GM21825 (cell line): ENCODE measurements around the gene SCAF1.

Experiments
- ATAC-seq: cut with Tn5 transposase; IDR thresholded peaks from one replicate; pipeline ENCODE4 v1.9.1; 2021; ENCODE audit warnings: mild to moderate bottlenecking, moderate library complexity; ENCODE audit not compliant: unreplicated experiment

The SCAF1 gene

DNA sequence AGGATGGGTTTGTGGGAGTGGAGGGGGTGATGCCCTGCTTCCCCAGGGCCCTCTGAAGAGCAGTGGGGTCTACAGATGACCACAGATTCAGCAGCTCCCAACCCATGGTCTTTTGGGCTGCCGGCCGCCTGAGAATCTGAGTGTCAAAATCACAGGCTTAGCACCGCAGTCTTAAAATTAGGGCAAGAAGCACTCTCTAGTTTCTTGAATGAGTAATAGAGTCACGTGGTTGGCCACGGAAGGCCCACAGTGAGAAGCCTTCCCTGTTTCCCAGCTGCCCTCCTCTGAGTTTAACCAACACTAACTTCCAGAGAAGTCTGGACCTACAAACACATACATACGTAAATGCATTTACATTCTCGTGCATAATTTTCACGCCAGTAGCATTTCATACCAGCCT is 40.3 kb downstream of the SCAF1 start:
- no peak for ATAC-seq

DNA sequence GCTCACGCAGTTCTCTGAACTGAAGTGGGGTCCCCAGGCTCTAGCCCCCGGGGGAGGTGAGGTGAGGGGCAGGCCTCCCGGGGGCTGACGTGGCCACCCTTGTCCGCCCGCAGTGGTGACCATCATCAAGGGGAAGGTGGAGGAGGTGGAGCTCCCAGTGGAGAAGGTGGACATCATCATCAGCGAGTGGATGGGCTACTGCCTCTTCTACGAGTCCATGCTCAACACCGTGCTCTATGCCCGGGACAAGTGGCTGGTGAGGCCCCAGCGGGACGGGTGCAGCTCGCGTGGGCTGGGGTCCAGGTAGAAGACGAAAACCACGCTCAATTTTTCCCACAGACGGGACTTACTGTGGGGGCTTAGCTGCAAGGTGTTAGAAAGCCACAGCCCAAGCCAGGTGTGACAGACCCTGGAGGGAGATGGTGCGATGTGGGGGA is 41.8 kb downstream of the SCAF1 start:
- ATAC-seq = no peak

DNA sequence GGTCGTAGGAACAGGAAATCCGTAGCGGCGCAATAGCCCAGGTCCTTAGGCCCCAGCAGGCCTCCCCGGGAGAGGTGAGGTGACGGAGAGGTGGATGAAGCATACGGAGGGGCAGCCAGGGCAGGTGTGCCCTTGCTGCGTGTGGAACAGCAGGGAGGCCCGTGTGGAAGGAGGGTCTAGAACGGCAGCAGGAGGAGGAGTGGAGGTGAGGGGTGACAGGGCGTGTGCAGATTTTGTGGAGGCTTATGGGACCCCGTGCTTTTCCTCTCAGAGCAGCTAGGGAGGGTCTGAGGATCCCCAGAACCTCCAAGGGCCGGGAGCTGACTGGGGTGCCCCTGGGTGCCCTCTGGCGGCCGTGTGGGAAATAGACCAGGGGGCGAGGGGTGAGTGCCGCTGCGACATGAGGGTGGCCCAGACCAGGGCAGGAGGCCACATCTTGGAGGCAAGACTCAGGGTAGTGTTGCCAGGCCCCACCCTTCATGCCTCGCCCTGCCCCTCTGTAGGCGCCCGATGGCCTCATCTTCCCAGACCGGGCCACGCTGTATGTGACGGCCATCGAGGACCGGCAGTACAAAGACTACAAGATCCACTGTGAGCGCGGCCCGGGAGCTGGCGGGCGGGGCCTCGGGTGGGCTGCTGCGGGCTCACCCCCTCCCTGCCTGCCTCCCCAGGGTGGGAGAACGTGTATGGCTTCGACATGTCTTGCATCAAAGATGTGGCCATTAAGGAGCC is 42.4 kb downstream of the SCAF1 start:
- ATAC-seq = no peak

DNA sequence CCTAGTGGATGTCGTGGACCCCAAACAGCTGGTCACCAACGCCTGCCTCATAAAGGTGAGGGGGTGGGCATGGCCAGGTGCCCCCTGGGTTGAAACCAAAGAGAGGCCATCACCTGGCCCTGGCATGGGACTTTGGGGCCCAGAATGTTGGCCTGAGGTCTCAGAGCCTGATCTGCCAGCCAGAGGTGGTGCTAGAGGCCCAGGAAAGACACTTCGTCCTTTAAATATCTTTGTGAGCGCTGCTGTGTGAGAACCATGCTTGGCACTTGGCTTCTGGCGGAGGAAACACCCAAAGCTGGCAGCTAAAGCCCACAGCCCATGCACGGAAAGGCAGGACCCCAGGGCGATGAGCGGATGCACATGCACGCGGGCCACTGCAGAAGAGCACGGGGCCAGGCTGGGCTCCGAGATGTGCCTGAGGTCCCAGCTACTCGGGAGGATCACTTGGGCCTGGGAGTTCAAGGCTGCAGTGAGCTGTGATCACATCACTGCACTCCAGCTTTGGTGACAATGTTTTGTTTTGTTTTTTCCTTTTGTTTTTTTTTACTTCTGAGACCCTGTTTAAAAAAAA is 43.1 kb downstream of the SCAF1 start:
- ATAC-seq = no peak

DNA sequence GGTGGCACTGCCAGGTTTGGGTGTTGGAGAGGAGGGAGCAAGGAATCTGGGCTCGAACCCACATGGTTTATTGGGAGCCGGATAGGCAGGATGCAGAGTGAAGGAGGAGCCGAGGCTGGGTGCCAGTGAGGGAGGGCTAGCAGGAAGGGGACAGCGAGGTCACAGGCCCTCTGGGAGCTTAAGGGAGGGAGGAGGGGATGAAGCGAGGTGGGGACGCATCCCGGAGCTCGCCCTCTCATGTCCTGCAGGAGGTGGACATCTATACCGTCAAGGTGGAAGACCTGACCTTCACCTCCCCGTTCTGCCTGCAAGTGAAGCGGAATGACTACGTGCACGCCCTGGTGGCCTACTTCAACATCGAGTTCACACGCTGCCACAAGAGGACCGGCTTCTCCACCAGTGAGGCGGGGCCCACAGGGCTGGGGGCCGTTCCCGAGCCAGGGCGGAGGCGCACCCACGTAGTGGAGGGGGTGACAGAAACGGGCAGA is 43.9 kb downstream of the SCAF1 start:
- ATAC-seq = no peak

DNA sequence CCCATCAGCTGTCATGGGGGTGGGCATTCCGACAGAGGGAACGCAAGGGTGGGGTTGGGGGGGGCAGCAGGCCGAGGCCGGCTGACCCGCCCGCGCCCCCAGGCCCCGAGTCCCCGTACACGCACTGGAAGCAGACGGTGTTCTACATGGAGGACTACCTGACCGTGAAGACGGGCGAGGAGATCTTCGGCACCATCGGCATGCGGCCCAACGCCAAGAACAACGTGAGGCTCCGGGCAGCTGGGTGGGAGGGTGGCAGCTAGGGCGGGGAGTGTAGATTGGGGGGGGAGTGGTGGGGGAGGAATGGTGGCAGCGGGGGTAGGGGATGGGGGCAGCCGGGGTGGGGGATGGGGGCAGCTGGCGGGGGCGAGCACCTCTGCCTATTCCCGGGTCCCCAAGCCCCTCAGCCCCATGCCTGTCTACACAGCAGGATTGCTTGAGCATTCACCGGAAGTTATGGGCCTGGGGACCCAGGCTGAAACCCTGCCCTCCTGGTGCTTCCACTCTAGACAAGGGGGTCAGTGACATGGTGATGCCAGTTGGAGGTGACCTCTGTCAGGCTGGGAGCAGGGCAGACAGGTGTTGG is 44.6 kb downstream of the SCAF1 start:
- no peak for ATAC-seq

DNA sequence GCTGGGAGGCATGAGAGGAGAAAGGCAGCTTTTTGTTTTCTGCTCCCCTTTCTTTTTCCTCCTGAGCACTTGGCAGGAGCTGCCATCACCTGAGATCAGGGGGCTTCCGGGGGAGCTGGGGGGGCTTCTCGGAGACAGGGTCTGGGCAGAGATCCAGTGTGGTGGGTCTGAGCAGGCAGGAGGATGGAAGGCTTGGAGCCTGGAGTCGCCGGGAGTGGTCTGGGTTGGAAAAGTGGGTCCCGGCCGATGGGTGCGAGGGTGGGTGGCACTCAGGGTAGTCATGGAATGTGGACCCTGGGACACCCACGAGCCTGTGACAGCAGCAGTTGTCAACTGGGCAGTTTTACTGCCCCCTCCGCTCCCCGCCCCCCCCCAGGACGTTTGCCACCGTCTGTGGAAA is 45.1 kb downstream of the SCAF1 start:
- no peak for ATAC-seq

DNA sequence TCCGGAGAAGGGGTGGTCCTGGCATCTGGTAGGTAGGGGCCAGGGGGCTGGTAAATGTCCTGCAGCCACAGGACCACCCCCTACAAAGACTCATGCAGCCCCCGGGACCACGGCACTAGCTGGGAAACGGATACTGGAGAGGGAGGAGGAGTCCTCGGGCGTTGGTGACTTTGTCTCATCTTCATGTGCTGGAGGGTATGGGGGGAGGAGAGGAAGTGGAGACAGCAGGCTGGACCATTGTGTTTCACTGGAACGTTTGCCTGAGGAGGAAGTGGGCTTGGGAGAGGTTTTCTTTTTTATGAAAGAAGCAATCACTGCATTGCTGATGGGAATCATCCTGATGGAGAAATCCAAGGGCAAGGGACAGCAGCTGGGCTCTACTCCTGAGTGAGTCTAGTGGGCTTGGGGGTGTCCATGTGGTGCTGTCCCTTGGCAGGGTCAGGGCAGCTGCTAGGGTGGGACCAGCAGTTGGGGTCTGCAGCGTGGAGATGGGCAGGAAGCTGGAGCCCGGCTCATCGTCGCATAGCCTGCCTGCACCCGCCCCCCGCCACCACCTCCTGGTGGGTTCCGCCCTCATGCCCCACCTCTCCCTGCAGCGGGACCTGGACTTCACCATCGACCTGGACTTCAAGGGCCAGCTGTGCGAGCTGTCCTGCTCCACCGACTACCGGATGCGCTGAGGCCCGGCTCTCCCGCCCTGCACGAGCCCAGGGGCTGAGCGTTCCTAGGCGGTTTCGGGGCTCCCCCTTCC is 45.7 kb downstream of the SCAF1 start:
- no peak for ATAC-seq

DNA sequence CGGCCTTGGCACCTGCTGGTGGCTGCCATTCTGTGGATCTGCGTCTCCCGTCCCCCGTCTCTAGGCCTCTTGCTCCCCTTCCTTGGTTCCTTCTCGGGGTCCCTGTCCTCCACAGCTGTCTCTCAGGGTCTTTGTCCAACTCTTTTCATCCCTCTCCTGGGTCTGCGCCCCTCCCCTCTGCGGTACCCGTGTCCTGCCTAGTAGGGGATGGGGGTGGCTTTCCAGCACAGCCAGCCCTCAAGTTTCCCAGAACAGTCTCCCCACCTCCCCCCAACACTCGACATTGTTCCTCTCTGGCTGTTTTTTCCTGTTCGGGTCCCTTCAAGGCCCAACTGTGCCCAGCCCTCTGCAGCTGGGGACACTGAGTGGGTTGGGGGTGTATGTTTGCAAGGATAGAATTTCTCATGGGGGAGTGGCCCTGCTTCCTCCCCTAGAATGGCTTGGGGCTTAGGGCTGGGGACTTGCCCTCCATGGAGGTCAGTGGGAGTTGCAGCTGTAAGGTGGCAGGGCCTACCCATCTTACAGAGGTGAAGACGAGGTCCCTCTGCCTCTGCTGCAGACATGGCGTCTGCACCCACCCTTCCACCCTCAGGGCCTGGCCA is 46.6 kb downstream of the SCAF1 start:
- ATAC-seq = no peak

DNA sequence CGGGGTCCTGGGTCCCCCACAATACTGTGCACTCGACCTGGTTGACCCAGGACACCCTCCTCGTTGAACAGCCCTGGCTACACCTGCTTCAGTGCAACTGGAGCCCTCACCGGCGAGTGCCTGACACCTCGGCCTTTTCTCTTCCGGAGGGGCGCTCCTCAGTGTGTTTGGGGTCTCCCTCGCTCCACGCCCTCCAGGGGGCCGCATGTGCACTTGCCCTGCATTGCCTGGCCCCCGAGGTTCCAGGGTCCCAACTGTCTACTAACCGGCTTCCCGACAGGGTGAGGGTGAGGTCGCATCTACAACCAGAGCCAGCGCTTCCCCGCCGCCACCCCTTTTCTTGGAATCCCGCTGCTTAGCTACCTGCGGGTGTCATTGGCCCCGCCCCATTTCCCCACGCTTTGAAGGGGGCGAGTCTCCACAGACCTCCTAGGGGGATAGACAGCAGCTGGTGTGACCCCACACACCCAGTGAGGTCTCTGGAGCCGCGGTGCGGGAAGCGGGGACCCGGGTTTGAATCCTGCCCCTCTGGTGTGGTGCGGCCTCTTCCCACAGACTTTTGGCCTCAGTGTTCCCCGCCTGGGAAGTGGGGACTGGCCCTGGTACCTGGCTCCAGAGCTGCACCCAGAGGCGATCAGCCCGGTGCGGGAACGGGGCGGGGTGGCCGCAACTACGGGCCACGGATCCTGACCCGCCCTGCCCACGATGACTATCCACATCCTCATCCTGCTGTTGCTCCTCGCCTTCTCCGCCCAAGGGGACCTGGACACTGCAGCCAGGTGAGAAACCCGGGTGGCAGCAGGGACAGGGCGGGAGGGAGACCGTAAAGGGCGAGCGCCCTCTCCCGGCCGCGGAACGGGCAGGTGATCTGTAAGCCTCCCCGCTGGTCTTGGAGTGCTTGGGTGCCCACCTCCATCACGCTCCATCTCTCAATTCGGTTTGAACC is 47.4 kb downstream of the SCAF1 start, which contains the start of gene ADM5:
Gene ADM5 (plus strand): TSS at position 462 of the 946 bp plus-strand sequence. CDS start 244 bp downstream, at position 706.
- ATAC-seq = no peak

DNA sequence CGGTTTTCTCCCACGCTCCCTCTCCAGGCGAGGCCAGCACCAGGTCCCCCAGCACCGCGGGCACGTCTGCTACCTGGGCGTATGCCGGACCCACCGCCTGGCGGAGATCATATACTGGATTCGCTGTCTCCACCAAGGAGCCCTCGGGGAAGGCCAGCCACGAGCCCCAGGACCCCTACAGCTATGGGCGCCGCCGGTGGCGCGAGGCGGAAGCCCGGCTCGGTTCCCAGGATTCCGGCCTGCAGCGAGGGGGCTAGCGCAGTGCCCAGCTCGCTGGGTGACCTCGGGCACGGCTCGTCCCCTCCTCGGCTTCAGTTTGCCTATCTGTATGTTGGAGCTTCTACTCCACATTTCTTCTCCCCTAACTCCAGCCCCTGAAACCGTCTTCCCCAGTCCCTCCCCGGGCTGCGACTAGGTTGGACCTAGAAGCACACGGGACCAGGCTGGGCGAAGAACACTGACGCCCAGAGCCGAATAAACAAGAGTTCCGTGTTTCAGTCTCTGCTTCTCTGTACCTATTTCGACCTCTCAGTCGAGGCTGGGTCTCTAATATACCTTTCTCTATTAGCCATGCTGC is 48.2 kb downstream of the SCAF1 start:
- no peak for ATAC-seq

DNA sequence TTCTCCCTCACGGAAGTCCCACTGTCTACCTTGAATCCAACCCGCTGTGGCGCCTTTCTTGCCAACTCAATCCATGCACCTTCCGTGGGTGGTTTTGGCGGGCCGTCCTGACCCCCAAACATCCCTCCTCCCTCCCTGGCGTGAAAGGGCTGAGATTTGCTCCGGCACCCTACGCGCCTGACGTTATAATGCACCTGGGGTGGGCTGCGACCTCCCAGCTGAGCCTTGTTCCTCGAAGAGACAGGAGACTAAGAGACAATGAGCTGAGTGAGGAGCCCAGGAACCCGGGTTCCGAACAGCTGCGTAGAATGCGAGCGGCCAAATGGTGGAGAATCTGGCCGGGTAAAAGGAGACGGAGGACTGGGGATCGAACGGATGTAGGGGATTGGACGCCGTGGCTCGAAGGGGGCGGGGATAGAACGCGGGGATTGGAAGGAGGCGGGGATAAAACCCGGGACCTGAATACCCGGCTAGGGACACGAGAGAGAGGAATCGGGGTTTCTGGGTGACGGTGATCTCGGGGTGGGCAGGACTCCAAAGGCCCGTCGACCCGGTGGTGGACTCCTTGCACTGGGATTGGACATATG is 48.7 kb downstream of the SCAF1 start, which contains the start of gene CPT1C:
Gene CPT1C (plus strand): TSS at position 461 of the 587 bp plus-strand sequence. CDS start 1,137 bp downstream, outside the sequence.
- ATAC-seq = no peak

DNA sequence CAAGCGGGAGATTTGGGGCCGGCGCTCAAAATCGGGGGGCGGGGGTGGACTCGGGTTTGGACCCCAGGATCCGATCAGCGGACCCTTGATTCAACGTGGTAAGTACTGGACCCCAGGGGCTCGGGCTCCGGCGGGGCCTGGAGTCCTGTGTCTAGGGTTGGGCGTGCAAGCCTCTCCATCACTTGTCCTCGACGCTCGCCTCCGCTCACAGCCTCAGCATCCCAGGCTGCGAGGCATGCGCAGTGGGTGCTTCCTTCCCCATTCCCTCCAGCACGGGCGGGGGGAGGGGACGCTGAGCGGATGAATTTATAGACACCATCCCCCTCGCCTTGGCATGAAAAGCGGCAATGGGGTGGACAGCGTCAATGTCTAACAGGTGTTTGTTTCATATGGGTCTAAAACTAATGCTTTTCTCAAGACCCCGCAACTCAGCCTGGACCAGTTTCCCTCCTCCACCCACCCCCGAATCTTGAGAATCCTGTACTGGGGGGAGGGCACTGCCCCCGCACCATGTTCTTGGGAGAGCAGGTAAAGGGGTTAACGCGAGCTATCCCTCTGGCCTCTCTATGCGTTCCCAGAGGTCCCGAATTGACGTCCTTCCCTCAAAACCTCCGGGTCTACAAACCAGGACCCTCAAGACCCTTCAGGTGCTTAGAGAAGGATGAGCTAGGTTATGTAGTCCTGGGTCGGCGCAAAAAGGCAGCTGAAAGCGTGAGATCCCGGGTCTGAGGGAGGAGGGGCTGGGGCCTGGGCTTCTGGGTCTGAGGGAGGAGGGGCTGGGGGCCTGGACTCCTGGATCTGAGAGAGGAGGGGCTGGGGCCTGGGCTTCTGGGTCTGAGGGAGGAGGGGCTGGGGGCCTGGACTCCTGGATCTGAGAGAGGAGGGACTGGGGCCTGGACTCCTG is 49.5 kb downstream of the SCAF1 start:
- no peak for ATAC-seq

DNA sequence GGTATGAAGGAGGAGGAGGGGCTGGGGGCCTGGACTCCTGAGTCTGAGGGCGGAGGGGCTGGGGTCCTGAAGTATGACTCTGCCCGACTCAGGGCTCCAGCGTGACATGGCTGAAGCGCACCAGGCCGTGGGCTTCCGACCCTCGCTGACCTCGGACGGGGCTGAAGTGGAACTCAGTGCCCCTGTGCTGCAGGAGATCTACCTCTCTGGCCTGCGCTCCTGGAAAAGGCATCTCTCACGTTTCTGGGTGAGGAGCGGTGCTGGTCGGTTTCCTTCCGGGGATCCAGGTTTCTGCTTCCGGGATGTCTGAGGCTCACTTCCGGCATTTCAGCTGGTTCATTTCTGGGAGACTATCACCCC is 50.1 kb downstream of the SCAF1 start:
- ATAC-seq = no peak

DNA sequence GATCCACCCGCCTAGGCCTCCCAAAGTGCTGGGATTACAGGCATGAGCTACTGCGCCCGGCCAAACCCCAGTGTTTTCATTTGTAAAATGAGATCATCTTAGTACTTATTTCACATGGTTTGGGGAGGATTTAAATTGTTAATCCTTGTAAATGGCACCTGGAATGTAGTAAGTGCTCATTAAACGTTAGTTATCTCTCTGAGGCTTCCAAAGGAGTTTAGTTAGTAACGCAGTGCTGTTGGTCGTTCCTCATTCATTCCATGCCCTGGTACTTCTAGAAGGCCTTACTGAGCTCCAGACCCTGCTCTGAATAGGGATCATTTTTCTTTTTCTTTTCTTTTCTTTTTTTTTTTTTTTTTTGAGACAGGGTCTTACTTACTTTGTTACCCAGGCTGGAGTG is 54.1 kb downstream of the SCAF1 start:
- no peak for ATAC-seq

DNA sequence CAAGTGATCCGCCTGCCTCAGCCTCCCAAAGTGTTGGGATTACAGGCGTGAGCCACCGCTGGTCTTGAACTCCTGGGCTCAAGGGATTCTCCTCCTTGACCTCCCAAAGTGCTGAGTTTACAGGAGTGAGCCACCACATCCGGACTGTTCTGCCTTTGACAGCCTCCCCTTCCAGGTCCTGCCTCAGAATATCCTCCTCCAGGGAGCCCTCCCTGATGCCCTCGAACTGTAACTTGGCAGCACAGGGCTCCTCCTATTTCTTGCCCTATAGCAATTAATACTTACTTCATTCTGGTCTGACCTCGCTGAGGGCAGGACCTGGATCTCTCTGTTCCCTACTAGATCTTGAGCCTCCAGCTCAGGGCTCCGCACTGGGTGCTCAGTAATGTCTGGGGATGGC is 54.9 kb downstream of the SCAF1 start:
- ATAC-seq = no peak

DNA sequence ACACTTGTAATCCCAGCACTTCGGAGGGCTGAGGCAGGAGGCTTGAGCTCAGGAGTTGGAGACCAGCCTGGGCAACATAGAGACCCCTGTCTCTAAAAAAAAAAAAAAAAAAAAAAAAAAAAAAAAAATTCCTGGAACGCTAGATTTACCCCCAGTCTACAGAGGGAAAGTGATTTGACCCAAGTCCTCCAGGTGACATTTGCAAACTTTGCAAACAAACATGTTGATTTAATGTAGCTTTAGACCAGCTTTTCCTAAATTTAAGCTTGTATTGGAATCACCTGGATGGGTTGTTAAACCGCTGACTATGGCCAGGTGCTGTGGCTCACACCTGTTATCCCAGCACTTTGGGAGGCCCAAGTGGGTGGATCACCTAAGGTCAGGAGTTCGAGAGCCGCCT is 57.4 kb downstream of the SCAF1 start:
- ATAC-seq = no peak

DNA sequence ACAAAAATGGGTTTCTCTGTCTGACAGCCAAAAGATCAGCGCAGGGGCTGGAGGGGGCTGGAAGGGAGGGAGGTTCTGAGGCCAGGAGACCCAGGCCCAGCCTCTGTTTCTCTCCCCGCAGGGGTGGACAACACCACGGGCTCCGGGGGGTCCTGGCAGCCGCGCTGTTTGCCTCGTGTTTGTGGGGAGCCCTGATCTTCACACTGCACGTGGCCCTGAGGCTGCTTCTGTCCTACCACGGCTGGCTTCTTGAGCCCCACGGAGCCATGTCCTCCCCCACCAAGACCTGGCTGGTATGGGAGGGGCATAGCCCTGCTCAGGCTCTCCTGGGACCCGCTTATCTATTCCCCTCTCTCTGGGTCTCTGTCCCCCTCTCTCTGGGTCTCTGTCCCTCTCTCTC is 58.6 kb downstream of the SCAF1 start:
- no peak for ATAC-seq
